Calu3 (cell line): ENCODE data around the gene KIF26B. TPM values are rescaled to one million over a fixed set of nuclear protein-coding genes. Genes with fewer than 3 reads are reported as not detected.

Experiments used
- BruUV-seq: library from RNA; stranded (reverse); fragments of 400-500 nt; replicated peaks from 2 replicates; lab custom pipeline; 2021; lab: Mats Ljungman, UMichigan
- CTCF ChIA-PET: fragments of 300-600 bp; sonication (Branson Sonifier 250); formaldehyde crosslinking; loops from one replicate; lab custom pipeline; 2022; ENCODE audit warnings: antibody characterized with exemption; lab: Charles Lee
- DNase-seq: peaks from one replicate; pipeline ENCODE4 v3.0.0; 2022
- H3K27ac Mint-ChIP-seq: one replicate; pipeline ENCODE4 v1.8.0; 2022; ENCODE audit warnings: mixed read lengths; ENCODE audit not compliant: unreplicated experiment
- H3K27me3 Mint-ChIP-seq: one replicate; pipeline ENCODE4 v1.8.0; 2022; ENCODE audit warnings: mixed read lengths; ENCODE audit not compliant: unreplicated experiment
- H3K36me3 Mint-ChIP-seq: one replicate; pipeline ENCODE4 v1.8.0; 2022; ENCODE audit warnings: mild to moderate bottlenecking, moderate library complexity, mixed read lengths; ENCODE audit not compliant: insufficient read depth, unreplicated experiment
- H3K4me1 Mint-ChIP-seq: one replicate; pipeline ENCODE4 v1.8.0; 2022; ENCODE audit warnings: mild to moderate bottlenecking, low read depth, mixed read lengths; ENCODE audit not compliant: unreplicated experiment
- H3K4me3 Mint-ChIP-seq: one replicate; pipeline ENCODE4 v1.8.0; 2022; ENCODE audit warnings: mild to moderate bottlenecking, low read depth, moderate library complexity, mixed read lengths; ENCODE audit not compliant: unreplicated experiment
- H3K9me3 Mint-ChIP-seq: one replicate; pipeline ENCODE4 v1.8.0; 2022; ENCODE audit warnings: low read depth, mixed read lengths; ENCODE audit not compliant: unreplicated experiment
- intact Hi-C: fragments of 100-400 bp; cut with micrococcal nuclease; formaldehyde crosslinking; loops from one replicate; pipeline ENCODE4 v1.10.0; 2022; ENCODE audit not compliant: unreplicated experiment
- total RNA-seq: library from RNA; stranded (reverse); gene quantifications from 2 replicates; pipeline ENCODE4 v1.2.3, GENCODE V29; 2022
- TF ChIP-seq, protein P1 (sequence below): fragments of 200-600 bp; IDR thresholded peaks from one replicate; pipeline ENCODE4 v1.8.0; 2022; ENCODE audit warnings: antibody characterized with exemption; ENCODE audit not compliant: unreplicated experiment

Gene KIF26B
- total RNA-seq, 1 experiment from 2014 or later = 1.1 TPM

DNA sequence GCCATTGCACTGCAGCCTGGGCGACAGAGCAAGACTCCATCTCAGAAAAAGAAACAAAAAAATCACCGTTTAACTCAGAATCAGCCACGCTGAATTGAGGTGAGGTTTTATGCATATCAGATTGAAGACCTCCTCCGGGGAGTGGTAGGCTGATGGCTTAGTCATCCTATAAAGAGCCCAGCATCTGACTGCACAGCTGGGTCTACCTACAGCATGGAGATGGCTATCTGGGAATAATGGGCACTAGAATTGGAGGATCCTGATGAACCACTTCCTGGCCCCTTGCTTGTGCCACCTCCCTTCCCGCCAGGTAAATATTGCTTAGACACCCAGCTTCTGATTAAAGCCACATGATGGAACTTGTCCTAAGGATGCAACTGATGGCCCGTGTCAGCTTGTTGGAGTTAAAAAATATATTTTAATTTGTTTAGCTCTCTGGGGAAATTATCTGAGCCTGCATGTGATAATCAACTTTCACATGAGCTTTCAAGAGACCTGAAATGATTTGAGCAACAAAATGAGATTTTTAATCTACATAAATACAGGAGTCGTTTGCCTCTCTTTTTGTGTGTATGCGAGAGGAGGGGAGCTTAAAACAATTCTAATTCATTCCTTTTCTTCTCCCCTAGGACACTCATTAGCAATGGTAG is 157.2 kb downstream of the KIF26B start:
- Mint-ChIP-seq H3K27me3 (no peaks in the 10 kb centered on the region), H3K27ac (no peak overlapping the region), H3K36me3 (no peaks in the 10 kb centered on the region), H3K9me3 (no peaks in the 10 kb centered on the region), H3K4me1 (no peaks in the 10 kb centered on the region), H3K4me3 (no peak overlapping the region)
- BruUV-seq = no TSS peak
- CTCF ChIA-PET = no interaction called here
- intact Hi-C loops = no loop called here
- no peak for DNase-seq
- TF ChIP-seq, protein P1, sequence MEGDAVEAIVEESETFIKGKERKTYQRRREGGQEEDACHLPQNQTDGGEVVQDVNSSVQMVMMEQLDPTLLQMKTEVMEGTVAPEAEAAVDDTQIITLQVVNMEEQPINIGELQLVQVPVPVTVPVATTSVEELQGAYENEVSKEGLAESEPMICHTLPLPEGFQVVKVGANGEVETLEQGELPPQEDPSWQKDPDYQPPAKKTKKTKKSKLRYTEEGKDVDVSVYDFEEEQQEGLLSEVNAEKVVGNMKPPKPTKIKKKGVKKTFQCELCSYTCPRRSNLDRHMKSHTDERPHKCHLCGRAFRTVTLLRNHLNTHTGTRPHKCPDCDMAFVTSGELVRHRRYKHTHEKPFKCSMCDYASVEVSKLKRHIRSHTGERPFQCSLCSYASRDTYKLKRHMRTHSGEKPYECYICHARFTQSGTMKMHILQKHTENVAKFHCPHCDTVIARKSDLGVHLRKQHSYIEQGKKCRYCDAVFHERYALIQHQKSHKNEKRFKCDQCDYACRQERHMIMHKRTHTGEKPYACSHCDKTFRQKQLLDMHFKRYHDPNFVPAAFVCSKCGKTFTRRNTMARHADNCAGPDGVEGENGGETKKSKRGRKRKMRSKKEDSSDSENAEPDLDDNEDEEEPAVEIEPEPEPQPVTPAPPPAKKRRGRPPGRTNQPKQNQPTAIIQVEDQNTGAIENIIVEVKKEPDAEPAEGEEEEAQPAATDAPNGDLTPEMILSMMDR = no peak

DNA sequence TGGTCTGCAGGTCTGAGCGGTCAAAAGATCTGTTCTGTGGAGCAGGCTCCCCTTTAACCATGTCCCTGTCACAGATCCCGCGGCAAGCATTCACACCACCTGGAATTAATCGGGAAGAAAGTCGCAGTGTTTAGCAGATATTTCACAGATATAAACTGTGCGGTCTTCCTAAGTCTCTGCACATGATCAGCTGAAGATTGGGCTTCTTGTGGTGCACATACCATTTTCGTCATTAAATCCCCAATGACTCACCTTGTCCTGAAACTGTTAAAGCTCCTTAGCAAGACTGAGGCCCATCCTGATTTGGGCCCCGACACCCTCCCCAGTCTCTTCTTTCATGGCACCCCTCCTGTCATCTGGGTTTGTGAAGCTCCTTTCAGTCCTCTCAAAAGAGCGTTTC is 158.8 kb downstream of the KIF26B start:
- Mint-ChIP-seq H3K27ac (no peak overlapping the region), H3K4me1 (no peaks in the 10 kb centered on the region), H3K27me3 (peaks cover 11% of the 10 kb centered on the region), H3K4me3 (no peak overlapping the region), H3K9me3 (no peaks in the 10 kb centered on the region), H3K36me3 (no peaks in the 10 kb centered on the region)
- no TSS peak for BruUV-seq
- no peak for DNase-seq
- TF ChIP-seq, protein P1 = no peak
- intact Hi-C loops = no loop called here
- CTCF ChIA-PET = no interaction called here

DNA sequence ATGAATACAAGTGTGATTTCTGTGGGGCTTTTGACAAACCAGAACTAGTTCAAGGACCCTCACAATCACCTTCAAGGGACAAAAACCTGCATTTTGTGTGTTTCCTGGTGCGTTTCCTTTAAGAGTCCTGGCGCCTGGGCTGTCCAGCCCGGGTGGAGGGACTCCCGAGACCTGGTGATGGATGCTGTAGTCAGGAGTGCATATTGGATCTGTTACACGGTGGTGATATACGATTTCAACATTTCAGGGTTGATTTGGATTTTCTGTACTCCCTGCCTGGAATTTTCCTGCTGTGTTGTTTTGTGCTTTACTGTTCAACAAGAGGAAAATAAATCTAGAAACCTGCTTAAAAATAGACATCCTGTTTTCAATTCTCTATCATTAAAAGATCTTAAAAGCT is 162.0 kb downstream of the KIF26B start:
- no peaks in the 10 kb centered on the region for H3K36me3 Mint-ChIP-seq
- H3K27me3 Mint-ChIP-seq = peaks cover 11% of the 10 kb centered on the region
- no peaks in the 10 kb centered on the region for H3K9me3 Mint-ChIP-seq
- CTCF ChIA-PET = interaction anchor here (1.0 kb wide), 1 partner anchor 14 kb away, joined by 5 read pairs; no protein-coding TSS in a partner anchor
- intact Hi-C loops = no loop called here
- no peak overlapping the region for H3K4me3 Mint-ChIP-seq
- no TSS peak for BruUV-seq
- no peak for DNase-seq
- TF ChIP-seq, protein P1 = no peak
- H3K27ac Mint-ChIP-seq = no peak overlapping the region
- no peaks in the 10 kb centered on the region for H3K4me1 Mint-ChIP-seq

- no peaks in the 10 kb centered on the region for H3K9me3 Mint-ChIP-seq
- no peaks in the 10 kb centered on the region for H3K4me1 Mint-ChIP-seq
- H3K27me3 Mint-ChIP-seq = peaks cover 11% of the 10 kb centered on the region
- CTCF ChIA-PET = interaction anchor here (1.0 kb wide), 1 partner anchor 15 kb away, joined by 5 read pairs; no protein-coding TSS in a partner anchor
- BruUV-seq = no TSS peak
- no peaks in the 10 kb centered on the region for H3K36me3 Mint-ChIP-seq
- TF ChIP-seq, protein P1 = no peak
- no peak for DNase-seq
- no peak overlapping the region for H3K27ac Mint-ChIP-seq
- no peak overlapping the region for H3K4me3 Mint-ChIP-seq
- intact Hi-C loops = no loop called here
Observed at GRCh38 chr1:245317217-245317616, 162.4 kb downstream of the KIF26B start.
